ENCODE results near the gene SPINK4. TPM values are rescaled to one million over a fixed set of nuclear protein-coding genes. Genes with fewer than 3 reads are reported as not detected.

The SPINK4 gene
- total RNA-seq, 1 experiment from 2014 or later: not detected

- Histone ChIP-seq H4K8ac (replicated peaks; ENCODE audit: insufficient read length, low read depth, low read length) (no peak overlapping the region), H3K56ac (ENCODE audit: insufficient read length, low read depth, low read length) (no peak overlapping the region), H4K20me1 (ENCODE audit: control insufficient read depth, insufficient read depth, insufficient read length) (no peaks in the 10 kb centered on the region), H3K9me3 (ENCODE audit: control insufficient read depth, low read depth, low read length) (no peaks in the 10 kb centered on the region), H3T11ph (ENCODE audit: low read length) (no peak overlapping the region), H2AFZ (ENCODE audit: low read length) (no peak overlapping the region), H3K4me1 (ENCODE audit: insufficient read depth, low read length) (peaks cover 2% of the 10 kb centered on the region; the same call in 1 of the 2 replicates), H3K4me2 (ENCODE audit: insufficient read depth, insufficient read length, low read length) (no peak overlapping the region), H2AK5ac (ENCODE audit: insufficient read length, low read length) (no peak overlapping the region), H4K91ac (ENCODE audit: insufficient read length, low read depth, low read length) (no peak overlapping the region), H2BK15ac (ENCODE audit: low read depth, low read length) (no peak overlapping the region), H3K9ac (ENCODE audit: extremely low read depth, insufficient read length, low read length) (no peak overlapping the region), H2BK20ac (ENCODE audit: low read depth, low read length, poor library complexity, severe bottlenecking) (no peak overlapping the region), H2BK5ac (ENCODE audit: insufficient read length, low read length) (no peak overlapping the region), H2BK120ac (ENCODE audit: low read depth, low read length, poor library complexity, severe bottlenecking) (no peak overlapping the region), H3K23ac (ENCODE audit: insufficient read length, low read depth, low read length) (no peak overlapping the region), H2BK12ac (ENCODE audit: insufficient read length, low read depth, low read length) (no peak overlapping the region), H3K79me1 (ENCODE audit: insufficient read depth, low read depth, low read length, poor library complexity, severe bottlenecking) (peaks cover 6% of the 10 kb centered on the region), H3K14ac (ENCODE audit: insufficient read depth, low read length) (no peak overlapping the region), H3K27ac (ENCODE audit: insufficient read length, low read depth, low read length) (no peak overlapping the region), H3K27me3 (ENCODE audit: insufficient read depth, low read length) (no peaks in the 10 kb centered on the region), H4K5ac (ENCODE audit: insufficient read length, low read depth, low read length) (no peak overlapping the region), H3K18ac (ENCODE audit: insufficient read length, low read depth, low read length) (no peak overlapping the region), H3K4ac (ENCODE audit: low read depth, low read length) (no peak overlapping the region), H3K23me2 (ENCODE audit: insufficient read length, low read depth, low read length, poor library complexity, severe bottlenecking) (peaks cover 3% of the 10 kb centered on the region), H3K79me2 (ENCODE audit: insufficient read depth, low read length) (peaks cover 3% of the 10 kb centered on the region; the same call in 1 of the 2 replicates)
- Mint-ChIP-seq H3K9me3 (no peaks in the 10 kb centered on the region), H3K27ac (no peak overlapping the region), H3K27me3 (ENCODE audit: low read depth) (no peaks in the 10 kb centered on the region), H3K4me1 (peaks cover 7% of the 10 kb centered on the region in 2 experiments), H3K4me3 (no peak overlapping the region), H3K36me3 (ENCODE audit: insufficient read depth in 1 of 3, low read depth in 3 of 3) (peaks cover 13 to 62% (median 48%) of the 10 kb centered on the region in 3 experiments)
- WGBS (ENCODE audit: extremely low coverage, insufficient read length, low lambda C conversion rate): no CpG with 5 or more reads among the region's 3 CpGs
- no peak for TF ChIP-seq CTCF (conservative IDR thresholded peaks at IDR 0.05)
- DNase-seq: no peak
Measured at GRCh38 chr9:33270146-33270545, 30.2 kb downstream of the SPINK4 start.
